Left ventricle myocardium inferior (tissue), 1 donor: ENCODE data around the gene CPAMD8. TPM values are rescaled to one million over a fixed set of nuclear protein-coding genes. Genes with fewer than 3 reads are reported as not detected.
A peak's percentile ranks its signal among the peaks of the same experiment; 100 is the strongest.
"Not testable (repeated sequence)": the region's sequence is repeated elsewhere in the genome, so short reads cannot be mapped to it uniquely, and the experiment has no call there.

ENCODE experiments used
- DNase-seq: peaks from one replicate; pipeline ENCODE4 v3.0.0-alpha.2; 2020
- H3K27ac ChIP-seq: fragments of 200-600 bp; replicated peaks from 2 replicates; pipeline ENCODE4 v1.8.0; 2021
- H3K27me3 ChIP-seq: fragments of 200-600 bp; 2 replicates; pipeline ENCODE4 v1.8.0; 2021; ENCODE audit warnings: low read depth
- H3K36me3 ChIP-seq: fragments of 200-600 bp; 2 replicates; pipeline ENCODE4 v1.8.0; 2021
- H3K4me1 ChIP-seq: fragments of 200-600 bp; 2 replicates; pipeline ENCODE4 v1.8.0; 2021
- H3K4me3 ChIP-seq: fragments of 200-600 bp; 2 replicates; pipeline ENCODE4 v1.8.0; 2021; ENCODE audit warnings: mild to moderate bottlenecking, moderate library complexity
- H3K9me3 ChIP-seq: fragments of 200-600 bp; replicated peaks from 2 replicates; pipeline ENCODE4 v1.8.0; 2021
- CTCF ChIP-seq: fragments of 200-600 bp; IDR thresholded peaks from 2 replicates; pipeline ENCODE4 v1.8.0; 2021; ENCODE audit warnings: antibody characterized with exemption, mild to moderate bottlenecking, borderline replicate concordance
- intact Hi-C: fragments of 100-400 bp; cut with micrococcal nuclease; formaldehyde crosslinking; loops from one replicate; pipeline ENCODE4 v1.11.0; 2022
- total RNA-seq: library from RNA; stranded (reverse); fragmentation: NEBNext Ultra II Directional; extraction: Animal tissue kit (Norgen Biotek cat#: 25700); gene quantifications from one replicate; pipeline ENCODE4 v1.2.1, GENCODE V29; 2021
- donor health status: DM: no; HTN: yes; CAD: no; lungs with severe emphysema.

The CPAMD8 gene
- total RNA-seq, 1 donor from 2014 or later: 13.7 TPM

- TF ChIP-seq CTCF: no peak
- Histone ChIP-seq H3K36me3 (no peaks in the 10 kb centered on the region), H3K4me3 (no peak overlapping the region), H3K27ac (peak overlapping the region; percentile 12), H3K4me1 (peaks cover 16% of the 10 kb centered on the region), H3K9me3 (no peaks in the 10 kb centered on the region), H3K27me3 (no peaks in the 10 kb centered on the region)
- no peak for DNase-seq
- intact Hi-C loops: no loop called here
These were observed 81.3 kb downstream of the CPAMD8 start for GRCh38 chr19:16945364-16945714.

GRCh38 chr19:16944626-16945363, 81.8 kb downstream of the CPAMD8 start:
- no peak for DNase-seq
- Histone ChIP-seq H3K27me3 (no peaks in the 10 kb centered on the region), H3K4me1 (peaks cover 16% of the 10 kb centered on the region), H3K9me3 (no peaks in the 10 kb centered on the region), H3K4me3 (no peak overlapping the region), H3K36me3 (no peaks in the 10 kb centered on the region), H3K27ac (peak overlapping the region; percentile 12)
- intact Hi-C loops: no loop called here
- no peak for TF ChIP-seq CTCF

GRCh38 chr19:16943942-16944625, 82.5 kb downstream of the CPAMD8 start:
- no peak for DNase-seq
- no peak for TF ChIP-seq CTCF

GRCh38 chr19:16943090-16943489, 83.5 kb downstream of the CPAMD8 start:
- H3K4me3 ChIP-seq, DNase-seq, H3K36me3 ChIP-seq, intact Hi-C loops, H3K9me3 ChIP-seq, H3K27ac ChIP-seq, H3K27me3 ChIP-seq: not testable (repeated sequence)
- peaks cover 16% of the 10 kb centered on the region for H3K4me1 ChIP-seq

More at GRCh38 chr19:16943942-16944625, 82.5 kb downstream of the CPAMD8 start:
- intact Hi-C loops: no loop called here
- Histone ChIP-seq H3K27me3 (no peaks in the 10 kb centered on the region), H3K27ac (no peak overlapping the region), H3K4me3 (no peak overlapping the region), H3K36me3 (no peaks in the 10 kb centered on the region), H3K9me3 (no peaks in the 10 kb centered on the region), H3K4me1 (peaks cover 16% of the 10 kb centered on the region)

- H3K27me3 ChIP-seq: no peaks in the 10 kb centered on the region
- H3K36me3 ChIP-seq: no peaks in the 10 kb centered on the region
- no peak for DNase-seq
These were observed 84.0 kb downstream of the CPAMD8 start for GRCh38 chr19:16942583-16942982.

More at GRCh38 chr19:16942583-16942982, 84.0 kb downstream of the CPAMD8 start:
- Histone ChIP-seq H3K9me3 (no peaks in the 10 kb centered on the region), H3K4me3 (no peak overlapping the region), H3K27ac (no peak overlapping the region), H3K4me1 (peaks cover 16% of the 10 kb centered on the region)
- intact Hi-C loops: no loop called here
- no peak for TF ChIP-seq CTCF
